ENCODE data around the gene ARID2.

Gene ARID2

GRCh38 chr12:45737638-45738037, 8.1 kb downstream of the ARID2 start:
- Histone ChIP-seq H3K9me3 (replicated peaks; ENCODE audit: low read length) (no peaks in the 10 kb centered on the region), H3K4me1 (ENCODE audit: control insufficient read depth, insufficient read depth, low read length) (peaks cover 10% of the 10 kb centered on the region), H3K36me3 (ENCODE audit: insufficient read depth, low read length) (peaks cover 8% of the 10 kb centered on the region), H3K9ac (ENCODE audit: low read depth, low read length) (no peak overlapping the region), H3K4me3 (ENCODE audit: low read length) (no peak overlapping the region), H3K4me2 (ENCODE audit: low read length) (no peak overlapping the region), H3K27me3 (ENCODE audit: control insufficient read depth, insufficient read depth, low read length) (no peaks in the 10 kb centered on the region)

- Histone ChIP-seq H3K4me1 (ENCODE audit: control insufficient read depth, insufficient read depth, low read length) (no peaks in the 10 kb centered on the region), H3K9me3 (replicated peaks; ENCODE audit: low read length) (no peaks in the 10 kb centered on the region), H3K27me3 (ENCODE audit: control insufficient read depth, insufficient read depth, low read length) (no peaks in the 10 kb centered on the region), H3K4me2 (ENCODE audit: low read length) (no peak overlapping the region), H3K4me3 (ENCODE audit: low read length) (no peak overlapping the region), H3K36me3 (ENCODE audit: insufficient read depth, low read length) (peaks cover 5% of the 10 kb centered on the region), H3K9ac (ENCODE audit: low read depth, low read length) (no peak overlapping the region)
Measured at GRCh38 chr12:45742590-45742989, 13.1 kb downstream of the ARID2 start.

- Histone ChIP-seq H3K27me3 (ENCODE audit: control insufficient read depth, insufficient read depth, low read length) (no peaks in the 10 kb centered on the region), H3K4me1 (ENCODE audit: control insufficient read depth, insufficient read depth, low read length) (peaks cover 4% of the 10 kb centered on the region), H3K4me3 (ENCODE audit: low read length) (no peak overlapping the region), H3K9ac (ENCODE audit: low read depth, low read length) (no peak overlapping the region), H3K9me3 (replicated peaks; ENCODE audit: low read length) (no peaks in the 10 kb centered on the region), H3K4me2 (ENCODE audit: low read length) (no peak overlapping the region), H3K36me3 (ENCODE audit: insufficient read depth, low read length) (peaks cover 3% of the 10 kb centered on the region)
Measured at GRCh38 chr12:45743247-45743646, 13.7 kb downstream of the ARID2 start.

- peaks cover 3% of the 10 kb centered on the region for H3K36me3 ChIP-seq (ENCODE audit: insufficient read depth, low read length)
- H3K4me3 ChIP-seq (ENCODE audit: low read length) = no peak overlapping the region
- H3K9me3 ChIP-seq (replicated peaks; ENCODE audit: low read length) = no peaks in the 10 kb centered on the region
- no peaks in the 10 kb centered on the region for H3K27me3 ChIP-seq (ENCODE audit: control insufficient read depth, insufficient read depth, low read length)
- H3K9ac ChIP-seq (ENCODE audit: low read depth, low read length) = no peak overlapping the region
- H3K4me1 ChIP-seq (ENCODE audit: control insufficient read depth, insufficient read depth, low read length) = peaks cover 4% of the 10 kb centered on the region
- no peak overlapping the region for H3K4me2 ChIP-seq (ENCODE audit: low read length)
Measured at GRCh38 chr12:45745861-45746277, 16.4 kb downstream of the ARID2 start.

- no peak overlapping the region for H3K4me2 ChIP-seq (ENCODE audit: low read length)
- no peaks in the 10 kb centered on the region for H3K36me3 ChIP-seq (ENCODE audit: insufficient read depth, low read length)
- H3K9me3 ChIP-seq (replicated peaks; ENCODE audit: low read length) = no peaks in the 10 kb centered on the region
- H3K4me1 ChIP-seq (ENCODE audit: control insufficient read depth, insufficient read depth, low read length) = no peaks in the 10 kb centered on the region
- H3K27me3 ChIP-seq (ENCODE audit: control insufficient read depth, insufficient read depth, low read length) = no peaks in the 10 kb centered on the region
- no peak overlapping the region for H3K9ac ChIP-seq (ENCODE audit: low read depth, low read length)
- H3K4me3 ChIP-seq (ENCODE audit: low read length) = no peak overlapping the region
Measured at GRCh38 chr12:45756666-45757065, 27.2 kb downstream of the ARID2 start.

- H3K36me3 ChIP-seq (ENCODE audit: insufficient read depth, low read length) = no peaks in the 10 kb centered on the region
- no peaks in the 10 kb centered on the region for H3K9me3 ChIP-seq (replicated peaks; ENCODE audit: low read length)
- H3K4me2 ChIP-seq (ENCODE audit: low read length) = no peak overlapping the region
- no peak overlapping the region for H3K4me3 ChIP-seq (ENCODE audit: low read length)
- H3K4me1 ChIP-seq (ENCODE audit: control insufficient read depth, insufficient read depth, low read length) = no peaks in the 10 kb centered on the region
- H3K27me3 ChIP-seq (ENCODE audit: control insufficient read depth, insufficient read depth, low read length) = no peaks in the 10 kb centered on the region
- no peak overlapping the region for H3K9ac ChIP-seq (ENCODE audit: low read depth, low read length)
Measured at GRCh38 chr12:45757172-45757571, 27.7 kb downstream of the ARID2 start.

GRCh38 chr12:45760333-45760732, 30.8 kb downstream of the ARID2 start:
- no peak overlapping the region for H3K9ac ChIP-seq (ENCODE audit: low read depth, low read length)
- no peaks in the 10 kb centered on the region for H3K27me3 ChIP-seq (ENCODE audit: control insufficient read depth, insufficient read depth, low read length)
- no peaks in the 10 kb centered on the region for H3K9me3 ChIP-seq (replicated peaks; ENCODE audit: low read length)
- H3K4me2 ChIP-seq (ENCODE audit: low read length) = no peak overlapping the region
- H3K36me3 ChIP-seq (ENCODE audit: insufficient read depth, low read length) = no peaks in the 10 kb centered on the region
- no peaks in the 10 kb centered on the region for H3K4me1 ChIP-seq (ENCODE audit: control insufficient read depth, insufficient read depth, low read length)
- no peak overlapping the region for H3K4me3 ChIP-seq (ENCODE audit: low read length)

GRCh38 chr12:45762185-45763110, 32.9 kb downstream of the ARID2 start:
- no peaks in the 10 kb centered on the region for H3K36me3 ChIP-seq (ENCODE audit: insufficient read depth, low read length)
- no peaks in the 10 kb centered on the region for H3K9me3 ChIP-seq (replicated peaks; ENCODE audit: low read length)

GRCh38 chr12:45763381-45763780, 33.9 kb downstream of the ARID2 start:
- H3K9me3 ChIP-seq (replicated peaks; ENCODE audit: low read length) = no peaks in the 10 kb centered on the region
- no peak overlapping the region for H3K4me3 ChIP-seq (ENCODE audit: low read length)
- H3K27me3 ChIP-seq (ENCODE audit: control insufficient read depth, insufficient read depth, low read length) = no peaks in the 10 kb centered on the region
- H3K4me1 ChIP-seq (ENCODE audit: control insufficient read depth, insufficient read depth, low read length) = no peaks in the 10 kb centered on the region
- no peak overlapping the region for H3K4me2 ChIP-seq (ENCODE audit: low read length)
- H3K9ac ChIP-seq (ENCODE audit: low read depth, low read length) = no peak overlapping the region
- H3K36me3 ChIP-seq (ENCODE audit: insufficient read depth, low read length) = no peaks in the 10 kb centered on the region

More at GRCh38 chr12:45762185-45763110, 32.9 kb downstream of the ARID2 start:
- no peak overlapping the region for H3K9ac ChIP-seq (ENCODE audit: low read depth, low read length)
- no peak overlapping the region for H3K4me3 ChIP-seq (ENCODE audit: low read length)
- no peak overlapping the region for H3K4me2 ChIP-seq (ENCODE audit: low read length)
- no peaks in the 10 kb centered on the region for H3K27me3 ChIP-seq (ENCODE audit: control insufficient read depth, insufficient read depth, low read length)
- H3K4me1 ChIP-seq (ENCODE audit: control insufficient read depth, insufficient read depth, low read length) = no peaks in the 10 kb centered on the region

- Histone ChIP-seq H3K9me3 (replicated peaks; ENCODE audit: low read length) (no peaks in the 10 kb centered on the region), H3K4me3 (ENCODE audit: low read length) (no peak overlapping the region), H3K9ac (ENCODE audit: low read depth, low read length) (no peak overlapping the region), H3K27me3 (ENCODE audit: control insufficient read depth, insufficient read depth, low read length) (no peaks in the 10 kb centered on the region), H3K36me3 (ENCODE audit: insufficient read depth, low read length) (no peaks in the 10 kb centered on the region), H3K4me2 (ENCODE audit: low read length) (no peak overlapping the region), H3K4me1 (ENCODE audit: control insufficient read depth, insufficient read depth, low read length) (peaks cover 3% of the 10 kb centered on the region)
Measured at GRCh38 chr12:45768194-45768593, 38.7 kb downstream of the ARID2 start.

GRCh38 chr12:45773747-45774146, 44.2 kb downstream of the ARID2 start:
- Histone ChIP-seq H3K36me3 (ENCODE audit: insufficient read depth, low read length) (no peaks in the 10 kb centered on the region), H3K27me3 (ENCODE audit: control insufficient read depth, insufficient read depth, low read length) (no peaks in the 10 kb centered on the region)

More at GRCh38 chr12:45773747-45774146, 44.2 kb downstream of the ARID2 start:
- peaks cover 3% of the 10 kb centered on the region for H3K4me1 ChIP-seq (ENCODE audit: control insufficient read depth, insufficient read depth, low read length)
- no peak overlapping the region for H3K9ac ChIP-seq (ENCODE audit: low read depth, low read length)
- no peak overlapping the region for H3K4me2 ChIP-seq (ENCODE audit: low read length)
- no peak overlapping the region for H3K4me3 ChIP-seq (ENCODE audit: low read length)
- no peaks in the 10 kb centered on the region for H3K9me3 ChIP-seq (replicated peaks; ENCODE audit: low read length)

All from skeletal muscle satellite cell (primary cell).